OCI-LY3 (cell line): Measurements from ENCODE around the gene KLHL5.

Source experiments
- H2AFZ ChIP-seq: fragments of 200-600, 300-600 bp; shearing (Covaris generic); 2 replicates; pipeline ENCODE4 v1.6.0; 2014; ENCODE audit warnings: antibody characterized with exemption, low read depth, low read length
- H3K27ac ChIP-seq: fragments of 200-600, 300-600 bp; sonication (generic); 2 replicates; pipeline ENCODE4 v1.5.1; 2014; ENCODE audit warnings: mild to moderate bottlenecking, low read length, moderate library complexity, mixed read lengths
- H3K27me3 ChIP-seq: fragments of 200-600, 300-600 bp; sonication (generic); 2 replicates; pipeline ENCODE4 v1.6.1; 2014; ENCODE audit warnings: low read depth, low read length, mixed read lengths
- H3K36me3 ChIP-seq: fragments of 200-600, 300-600 bp; sonication (generic); replicated peaks from 2 replicates; pipeline ENCODE3; 2014; ENCODE audit warnings: low read depth, low read length, mixed read lengths
- H3K4me1 ChIP-seq: fragments of 300-600, 200-600 bp; sonication (generic); 2 replicates; pipeline ENCODE4 v1.6.1; 2014; ENCODE audit warnings: low read length, mixed read lengths
- H3K4me2 ChIP-seq: fragments of 200-600, 300-600 bp; sonication (generic); 2 replicates; pipeline ENCODE4 v1.6.1; 2014; ENCODE audit warnings: low read length, mixed read lengths
- H3K4me3 ChIP-seq: fragments of 300-600, 200-600 bp; sonication (generic); 2 replicates; pipeline ENCODE4 v1.5.1; 2014; ENCODE audit warnings: antibody characterized with exemption, mild to moderate bottlenecking, low read length, moderate library complexity
- H3K79me2 ChIP-seq: fragments of 300-600, 200-600 bp; shearing (Covaris generic); 2 replicates; pipeline ENCODE4 v1.6.1; 2014; ENCODE audit warnings: mild to moderate bottlenecking, low read length, mixed read lengths
- H3K9ac ChIP-seq: fragments of 300-600, 200-600 bp; shearing (Covaris generic); 2 replicates; pipeline ENCODE4 v1.6.0; 2014; ENCODE audit warnings: mild to moderate bottlenecking, low read length, moderate library complexity
- H3K9me3 ChIP-seq: fragments of 200-600, 300-600 bp; shearing (Covaris generic); 2 replicates; pipeline ENCODE4 v1.6.1; 2014; ENCODE audit warnings: low read length, mixed read lengths; ENCODE audit not compliant: insufficient read depth
- H4K20me1 ChIP-seq: fragments of 200-600, 300-600 bp; sonication (generic); 2 replicates; pipeline ENCODE4 v1.6.1; 2016; ENCODE audit warnings: low read length, mixed read lengths; ENCODE audit not compliant: insufficient read depth
- EZH2phosphoT487 ChIP-seq: fragments of 200-600 bp; shearing (Covaris generic); IDR thresholded peaks from 2 replicates; pipeline ENCODE4 v1.6.1; 2018; ENCODE audit warnings: antibody characterized with exemption, mixed run types, low read depth
- TF ChIP-seq, protein P1 (sequence below): fragments of 200-600, 300-600 bp; sonication (generic); IDR thresholded peaks from 2 replicates; pipeline ENCODE4 v1.5.1; 2014; ENCODE audit warnings: antibody characterized with exemption, low read length, low read depth

The KLHL5 gene

GRCh38 chr4:39047681-39048080 is 14.4 kb upstream of the KLHL5 start:
- Histone ChIP-seq H3K36me3 (peaks cover 12% of the 10 kb centered on the region), H2AFZ (no peak overlapping the region), H3K4me1 (peaks cover 27% of the 10 kb centered on the region), H3K27me3 (no peaks in the 10 kb centered on the region), H3K79me2 (peaks cover 74% of the 10 kb centered on the region), H4K20me1 (peaks cover 13% of the 10 kb centered on the region; the same call in 1 of the 2 replicates), H3K9ac (no peak overlapping the region), H3K4me3 (no peak overlapping the region), H3K4me2 (no peak overlapping the region), H3K9me3 (no peaks in the 10 kb centered on the region), H3K27ac (no peak overlapping the region)
- TF ChIP-seq, protein P1, sequence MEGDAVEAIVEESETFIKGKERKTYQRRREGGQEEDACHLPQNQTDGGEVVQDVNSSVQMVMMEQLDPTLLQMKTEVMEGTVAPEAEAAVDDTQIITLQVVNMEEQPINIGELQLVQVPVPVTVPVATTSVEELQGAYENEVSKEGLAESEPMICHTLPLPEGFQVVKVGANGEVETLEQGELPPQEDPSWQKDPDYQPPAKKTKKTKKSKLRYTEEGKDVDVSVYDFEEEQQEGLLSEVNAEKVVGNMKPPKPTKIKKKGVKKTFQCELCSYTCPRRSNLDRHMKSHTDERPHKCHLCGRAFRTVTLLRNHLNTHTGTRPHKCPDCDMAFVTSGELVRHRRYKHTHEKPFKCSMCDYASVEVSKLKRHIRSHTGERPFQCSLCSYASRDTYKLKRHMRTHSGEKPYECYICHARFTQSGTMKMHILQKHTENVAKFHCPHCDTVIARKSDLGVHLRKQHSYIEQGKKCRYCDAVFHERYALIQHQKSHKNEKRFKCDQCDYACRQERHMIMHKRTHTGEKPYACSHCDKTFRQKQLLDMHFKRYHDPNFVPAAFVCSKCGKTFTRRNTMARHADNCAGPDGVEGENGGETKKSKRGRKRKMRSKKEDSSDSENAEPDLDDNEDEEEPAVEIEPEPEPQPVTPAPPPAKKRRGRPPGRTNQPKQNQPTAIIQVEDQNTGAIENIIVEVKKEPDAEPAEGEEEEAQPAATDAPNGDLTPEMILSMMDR = no peak
- TF ChIP-seq EZH2phosphoT487 = no peak

- peaks cover 19% of the 10 kb centered on the region; the same call in 1 of the 2 replicates for H4K20me1 ChIP-seq
- H3K9me3 ChIP-seq = no peaks in the 10 kb centered on the region
- H3K36me3 ChIP-seq = peaks cover 12% of the 10 kb centered on the region
- H2AFZ ChIP-seq = no peak overlapping the region
- H3K27me3 ChIP-seq = no peaks in the 10 kb centered on the region
- H3K4me1 ChIP-seq = peaks cover 22% of the 10 kb centered on the region
- peaks cover 81% of the 10 kb centered on the region for H3K79me2 ChIP-seq
- H3K4me3 ChIP-seq = no peak overlapping the region
- H3K4me2 ChIP-seq = no peak overlapping the region
- H3K27ac ChIP-seq = no peak overlapping the region
- TF ChIP-seq, protein P1 = no peak
- TF ChIP-seq EZH2phosphoT487 = no peak
- H3K9ac ChIP-seq = no peak overlapping the region
Observed at GRCh38 chr4:39048311-39048710, 13.7 kb upstream of the KLHL5 start.

GRCh38 chr4:39050590-39050989 is 11.4 kb upstream of the KLHL5 start:
- peaks cover 14% of the 10 kb centered on the region for H3K4me1 ChIP-seq
- H3K79me2 ChIP-seq = peaks cover 94% of the 10 kb centered on the region
- H3K27ac ChIP-seq = no peak overlapping the region
- peaks cover 36% of the 10 kb centered on the region; the same call in 1 of the 2 replicates for H4K20me1 ChIP-seq
- no peak for TF ChIP-seq EZH2phosphoT487
- TF ChIP-seq, protein P1 = no peak
- H3K9ac ChIP-seq = no peak overlapping the region
- H2AFZ ChIP-seq = no peak overlapping the region
- no peak overlapping the region for H3K4me2 ChIP-seq
- H3K27me3 ChIP-seq = no peaks in the 10 kb centered on the region
- H3K4me3 ChIP-seq = no peak overlapping the region
- peaks cover 12% of the 10 kb centered on the region for H3K36me3 ChIP-seq
- no peaks in the 10 kb centered on the region for H3K9me3 ChIP-seq

- no peak overlapping the region for H2AFZ ChIP-seq
- H3K4me1 ChIP-seq = peaks cover 8% of the 10 kb centered on the region
- H3K9ac ChIP-seq = no peak overlapping the region
- H3K4me2 ChIP-seq = no peak overlapping the region
- H4K20me1 ChIP-seq = peaks cover 28% of the 10 kb centered on the region; the same call in 1 of the 2 replicates
- H3K4me3 ChIP-seq = no peak overlapping the region
- H3K36me3 ChIP-seq = peaks cover 12% of the 10 kb centered on the region
- peaks cover 94% of the 10 kb centered on the region for H3K79me2 ChIP-seq
- H3K27ac ChIP-seq = no peak overlapping the region
- H3K9me3 ChIP-seq = no peaks in the 10 kb centered on the region
- no peak for TF ChIP-seq EZH2phosphoT487
- TF ChIP-seq, protein P1 = no peak
- H3K27me3 ChIP-seq = no peaks in the 10 kb centered on the region
Observed at GRCh38 chr4:39051492-39051891, 10.5 kb upstream of the KLHL5 start.
